Body of pancreas (tissue), 4 donors: ENCODE results near the gene MVB12B. TPM values are rescaled to one million over a fixed set of nuclear protein-coding genes. Genes with fewer than 3 reads are reported as not detected.
A peak's percentile ranks its signal among the peaks of the same experiment; 100 is the strongest.

Source experiments
- ATAC-seq: fragments of 150-250 bp; one replicate; pipeline ENCODE4 v1.9.1; 2016
- DNase-seq, 4 donors: peaks; one replicate each; pipeline ENCODE4 v3.0.0-alpha.2; 2019
- H3K27ac ChIP-seq, 4 donors: fragments of 200-600 bp; sonication (generic); 1 replicate in 3 of 4; 2 replicates in 1 of 4; pipeline versions ENCODE4 v1.5.1 to v1.6.1; 2016 to 2019; ENCODE audit warnings: mild to moderate bottlenecking in 1 of 4, mixed read lengths in 1 of 4, moderate library complexity in 1 of 4
- H3K27me3 ChIP-seq, 2 donors: fragments of 200-600 bp; sonication (generic); one replicate each; pipeline ENCODE4 v1.6.0; 2016; ENCODE audit warnings: mild to moderate bottlenecking in 1 of 2
- H3K36me3 ChIP-seq, 2 donors: fragments of 200-600 bp; sonication (generic); replicated peaks in 1 of 2; 2 replicates each; pipeline ENCODE4 v1.5.1; 2016; ENCODE audit warnings: low read depth in 2 of 2; ENCODE audit not compliant: insufficient read depth in 1 of 2
- H3K4me1 ChIP-seq: fragments of 200-600 bp; sonication (generic); one replicate; pipeline ENCODE4 v1.6.0; 2016
- H3K4me3 ChIP-seq, 2 donors: fragments of 200-600 bp; sonication (generic); 1 replicate in 1 of 2; 2 replicates in 1 of 2; pipeline ENCODE4 v1.5.1; 2016 to 2019
- H3K9me3 ChIP-seq, 3 donors: fragments of 200-600 bp; sonication (generic); 1 replicate in 2 of 3; 2 replicates in 1 of 3; pipeline ENCODE4 v1.5.1; 2016
- POLR2A ChIP-seq, 3 donors: fragments of 450-650 bp; IDR thresholded peaks; one replicate each; pipeline ENCODE4 v1.6.1; 2016; ENCODE audit warnings: antibody characterized with exemption in 3 of 3, mild to moderate bottlenecking in 2 of 3
- WGBS, 2 donors: methylation state at CpG; one replicate each; pipeline ENCODE4 v1.1.5; 2017; 5-methylcytosine and 5-hydroxymethylcytosine counted together
- intact Hi-C: fragments of 100-400 bp; cut with DNase I; formaldehyde crosslinking; loops from one replicate; pipeline ENCODE4 v1.15.1; 2023
- total RNA-seq, 2 donors: library from RNA; depleted of rRNA; stranded (reverse); fragments of >200 nt; gene quantifications; one replicate each; pipeline ENCODE4 v1.1.0, GENCODE V29; 2016
- TF ChIP-seq, protein P1 (sequence below), 7 experiments: fragments of 450-650 bp in 4 of 7; fragments of 200-600 bp in 3 of 7; sonication (generic) in 3 of 7; IDR thresholded peaks; one replicate each; pipeline ENCODE4 v1.5.1; 2016 to 2019; ENCODE audit warnings: antibody characterized with exemption in 7 of 7

MVB12B gene
- total RNA-seq, 2 donors from 2014 or later, result 5.2 to 9.9 TPM

DNA sequence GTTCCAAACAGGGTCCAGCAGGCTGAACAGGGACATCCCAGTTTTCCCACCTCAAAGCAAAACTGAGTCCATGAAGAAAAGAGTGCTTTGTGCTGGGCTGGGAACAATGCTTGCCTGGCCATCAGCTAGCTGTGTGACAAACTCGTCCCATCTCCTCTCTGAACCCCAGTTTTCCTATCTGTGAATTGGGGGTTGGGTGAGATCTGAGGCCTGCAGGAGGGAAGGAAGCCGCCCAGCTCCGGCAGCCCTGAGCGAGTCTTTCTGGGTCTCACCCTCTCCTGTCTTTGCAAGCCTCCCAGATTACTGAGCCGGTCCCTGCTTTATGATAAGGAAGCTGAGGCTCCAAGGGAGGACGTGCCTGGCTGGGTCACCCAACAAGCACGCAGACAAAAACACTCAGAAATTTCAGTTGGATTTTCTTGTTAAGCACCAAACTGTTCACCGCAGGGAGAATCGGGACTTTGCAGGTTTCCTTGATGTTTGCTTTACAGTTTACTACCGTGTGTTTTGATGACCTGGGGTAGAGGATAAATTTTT is 204.5 kb downstream of the MVB12B start:
- no peak for TF ChIP-seq POLR2A (IDR thresholded peaks at IDR 0.05)
- TF ChIP-seq, protein P1, sequence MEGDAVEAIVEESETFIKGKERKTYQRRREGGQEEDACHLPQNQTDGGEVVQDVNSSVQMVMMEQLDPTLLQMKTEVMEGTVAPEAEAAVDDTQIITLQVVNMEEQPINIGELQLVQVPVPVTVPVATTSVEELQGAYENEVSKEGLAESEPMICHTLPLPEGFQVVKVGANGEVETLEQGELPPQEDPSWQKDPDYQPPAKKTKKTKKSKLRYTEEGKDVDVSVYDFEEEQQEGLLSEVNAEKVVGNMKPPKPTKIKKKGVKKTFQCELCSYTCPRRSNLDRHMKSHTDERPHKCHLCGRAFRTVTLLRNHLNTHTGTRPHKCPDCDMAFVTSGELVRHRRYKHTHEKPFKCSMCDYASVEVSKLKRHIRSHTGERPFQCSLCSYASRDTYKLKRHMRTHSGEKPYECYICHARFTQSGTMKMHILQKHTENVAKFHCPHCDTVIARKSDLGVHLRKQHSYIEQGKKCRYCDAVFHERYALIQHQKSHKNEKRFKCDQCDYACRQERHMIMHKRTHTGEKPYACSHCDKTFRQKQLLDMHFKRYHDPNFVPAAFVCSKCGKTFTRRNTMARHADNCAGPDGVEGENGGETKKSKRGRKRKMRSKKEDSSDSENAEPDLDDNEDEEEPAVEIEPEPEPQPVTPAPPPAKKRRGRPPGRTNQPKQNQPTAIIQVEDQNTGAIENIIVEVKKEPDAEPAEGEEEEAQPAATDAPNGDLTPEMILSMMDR (IDR thresholded peaks at IDR 0.05), result no peak
- H3K27ac ChIP-seq, result no peak overlapping the region
- no peaks in the 10 kb centered on the region for H3K4me1 ChIP-seq
- no peaks in the 10 kb centered on the region for H3K36me3 ChIP-seq
- no peaks in the 10 kb centered on the region for H3K9me3 ChIP-seq
- H3K4me3 ChIP-seq, result no peak overlapping the region
- DNase-seq, result no peak
- no peak for ATAC-seq
- intact Hi-C loops, result no loop called here
- 80 to 92% methylated on average over 6 to 10 of the region's 10 CpGs for WGBS, 2 donors
- H3K27me3 ChIP-seq, result no peaks in the 10 kb centered on the region

DNA sequence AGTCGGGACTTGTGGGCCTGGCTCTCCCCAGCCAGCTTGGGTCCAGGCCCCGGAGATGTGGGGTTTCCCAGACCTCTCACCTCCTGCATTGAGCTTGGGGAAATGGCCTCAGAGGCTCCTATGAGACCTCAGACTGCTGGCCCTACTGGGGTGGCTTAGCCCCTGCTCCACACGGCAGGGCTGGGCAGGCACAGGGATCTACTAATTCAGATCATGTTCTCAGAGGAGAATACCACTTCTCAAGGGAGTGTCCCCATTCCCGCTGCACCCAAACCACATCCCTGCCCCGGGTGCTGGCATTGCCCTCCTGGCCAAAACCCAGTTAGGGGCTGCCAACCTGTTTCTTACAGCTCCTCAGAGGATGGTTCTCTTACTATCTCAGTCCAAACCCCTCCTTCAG is 205.0 kb downstream of the MVB12B start:
- Histone ChIP-seq H3K27ac (no peak overlapping the region), H3K27me3 (no peaks in the 10 kb centered on the region), H3K9me3 (no peaks in the 10 kb centered on the region), H3K36me3 (no peaks in the 10 kb centered on the region), H3K4me1 (no peaks in the 10 kb centered on the region), H3K4me3 (no peak overlapping the region)
- TF ChIP-seq, protein P1 (IDR thresholded peaks at IDR 0.05), result no peak
- TF ChIP-seq POLR2A (IDR thresholded peaks at IDR 0.05), result no peak
- 49 to 56% methylated on average over 5 of the region's 5 CpGs for WGBS, 2 donors
- ATAC-seq, result no peak
- intact Hi-C loops, result no loop called here
- no peak for DNase-seq

DNA sequence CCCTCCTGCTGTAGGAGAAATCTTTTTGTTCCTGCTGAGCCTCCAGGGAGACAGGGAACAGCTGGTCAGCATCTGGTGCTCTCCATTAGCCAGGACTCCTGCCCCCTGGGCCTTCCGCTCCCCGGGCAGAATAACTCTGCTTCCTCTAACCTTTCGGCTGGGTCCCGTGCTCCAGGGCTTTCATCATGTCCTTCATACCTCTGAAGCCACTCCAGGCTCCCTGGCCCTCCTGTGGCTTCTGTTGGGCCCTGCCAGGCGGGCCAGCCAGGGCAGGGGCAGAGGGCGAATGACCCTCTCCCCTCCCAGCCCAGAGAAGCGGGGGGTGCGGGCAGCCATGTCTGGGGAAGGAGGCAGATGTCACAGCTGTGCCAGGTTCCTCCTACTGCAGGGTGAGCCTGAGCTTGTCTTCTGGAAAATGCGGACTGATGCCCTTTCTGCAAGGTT is 205.4 kb downstream of the MVB12B start:
- DNase-seq (peak in 1 of 4 donors; percentile 35), ATAC-seq (no peak)
- Histone ChIP-seq H3K9me3 (no peaks in the 10 kb centered on the region), H3K4me1 (no peaks in the 10 kb centered on the region), H3K4me3 (no peak overlapping the region), H3K27me3 (no peaks in the 10 kb centered on the region), H3K27ac (no peak overlapping the region), H3K36me3 (no peaks in the 10 kb centered on the region)
- no peak for TF ChIP-seq POLR2A (IDR thresholded peaks at IDR 0.05)
- TF ChIP-seq, protein P1 (IDR thresholded peaks at IDR 0.05), result no peak
- 74 to 78% methylated on average over 8 to 9 of the region's 9 CpGs for WGBS, 2 donors
- intact Hi-C loops, result no loop called here

DNA sequence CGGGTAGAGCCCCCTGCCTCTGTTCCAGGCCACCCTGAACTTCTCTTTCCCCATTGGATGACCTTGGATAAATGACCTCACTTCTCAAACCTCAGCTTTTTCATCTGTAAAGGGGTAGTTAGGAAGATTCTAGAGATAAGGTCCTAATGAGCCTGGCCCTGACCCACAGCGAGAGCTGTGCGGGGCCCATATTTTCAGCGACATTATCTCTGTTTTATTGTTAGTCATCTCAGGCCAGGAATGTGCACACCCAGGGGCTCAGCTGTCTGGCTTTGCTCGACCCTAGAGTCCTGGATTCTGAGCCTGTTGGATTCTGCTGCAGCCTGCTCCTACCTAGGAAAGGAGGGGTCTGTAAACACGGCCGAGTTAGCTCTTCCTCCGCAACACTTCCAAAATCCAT is 205.9 kb downstream of the MVB12B start:
- TF ChIP-seq POLR2A (IDR thresholded peaks at IDR 0.05), result no peak
- TF ChIP-seq, protein P1 (IDR thresholded peaks at IDR 0.05), result no peak
- Histone ChIP-seq H3K9me3 (no peaks in the 10 kb centered on the region), H3K4me3 (no peak overlapping the region), H3K4me1 (no peaks in the 10 kb centered on the region), H3K36me3 (no peaks in the 10 kb centered on the region), H3K27me3 (no peaks in the 10 kb centered on the region), H3K27ac (no peak overlapping the region)
- whole genome bisulfite sequencing, 2 donors, result 40 to 62% methylated on average over 5 to 8 of the region's 8 CpGs
- DNase-seq, result no peak
- ATAC-seq, result no peak
- intact Hi-C loops, result no loop called here
